ENCODE data around the gene ACOX3.

DNA sequence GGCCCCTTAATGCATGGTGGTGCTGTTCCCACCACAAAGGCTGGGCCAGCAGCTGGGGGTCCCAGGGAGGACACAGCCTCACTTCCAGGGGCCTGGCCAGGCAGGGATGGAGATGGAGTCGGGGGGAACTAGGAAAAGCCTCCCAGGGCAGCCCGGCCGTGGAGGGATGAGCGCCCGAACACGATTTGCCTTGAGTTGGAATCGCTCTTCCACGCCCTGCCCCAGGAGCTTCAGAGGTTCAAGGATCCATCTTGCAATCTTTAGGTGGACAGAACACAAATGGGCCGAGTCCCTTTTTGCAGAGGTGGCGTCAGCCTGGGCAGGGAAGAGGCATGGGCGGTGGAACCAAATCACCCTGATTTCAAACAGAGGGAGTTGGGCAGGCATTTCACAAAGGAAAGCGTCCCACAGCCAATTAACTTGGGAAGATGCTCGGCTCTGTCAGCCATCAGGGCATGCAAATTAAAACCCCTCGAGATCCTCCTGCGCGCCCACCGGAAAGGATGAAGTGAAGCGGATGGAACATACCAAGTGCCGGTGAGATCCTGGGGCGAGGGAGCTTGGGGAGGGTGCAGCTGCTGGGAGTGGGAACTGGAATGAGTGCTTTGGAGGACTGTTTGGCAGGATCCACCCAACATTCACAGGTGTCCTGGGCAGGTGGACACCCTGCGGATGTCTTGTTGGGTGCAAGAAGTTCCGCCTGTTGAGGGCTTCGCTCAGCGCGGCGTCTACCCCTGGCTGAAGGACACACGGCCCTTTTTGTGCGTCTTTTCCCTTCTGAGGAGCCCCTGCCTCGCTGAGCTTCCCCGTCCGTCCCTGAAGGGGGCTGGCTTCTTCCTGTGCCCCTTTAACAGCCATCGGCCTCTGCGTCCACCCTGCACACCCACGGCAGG is 95.2 kb downstream of the ACOX3 start:
- TF ChIP-seq ZFX (CRISPR knock-in tag; IDR thresholded peaks at IDR 0.05) (no peak), ZNF311 (CRISPR knock-in tag; IDR thresholded peaks at IDR 0.05) (no peak), REST (IDR thresholded peaks at IDR 0.05; ENCODE audit: borderline replicate concordance) (no peak), REST (CRISPR knock-in tag; IDR thresholded peaks at IDR 0.05; ENCODE audit: low read depth) (no peak), BRCA1 (IDR thresholded peaks at IDR 0.05) (no peak), BRCA1 (CRISPR knock-in tag; IDR thresholded peaks at IDR 0.05) (no peak)
- TF ChIP-seq, protein P1, sequence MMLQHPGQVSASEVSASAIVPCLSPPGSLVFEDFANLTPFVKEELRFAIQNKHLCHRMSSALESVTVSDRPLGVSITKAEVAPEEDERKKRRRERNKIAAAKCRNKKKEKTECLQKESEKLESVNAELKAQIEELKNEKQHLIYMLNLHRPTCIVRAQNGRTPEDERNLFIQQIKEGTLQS (IDR thresholded peaks at IDR 0.05) = no peak
- TF ChIP-seq, protein P1 (CRISPR knock-in tag; conservative IDR thresholded peaks at IDR 0.05) = no peak

Data from K562 (cell line).